Suppressor macrophage treated with lipopolysaccharide for 1 hour (primary cell): Measurements from ENCODE around the gene CRAMP1.

Experiments
- DNase-seq, 3 donors: peaks; one replicate each; pipeline ENCODE4 v3.0.0-alpha.2; 2020 to 2022

The CRAMP1 gene

GRCh38 chr16:1662543-1662942, 50.4 kb downstream of the CRAMP1 start:
- DNase-seq, result no peak

DNA sequence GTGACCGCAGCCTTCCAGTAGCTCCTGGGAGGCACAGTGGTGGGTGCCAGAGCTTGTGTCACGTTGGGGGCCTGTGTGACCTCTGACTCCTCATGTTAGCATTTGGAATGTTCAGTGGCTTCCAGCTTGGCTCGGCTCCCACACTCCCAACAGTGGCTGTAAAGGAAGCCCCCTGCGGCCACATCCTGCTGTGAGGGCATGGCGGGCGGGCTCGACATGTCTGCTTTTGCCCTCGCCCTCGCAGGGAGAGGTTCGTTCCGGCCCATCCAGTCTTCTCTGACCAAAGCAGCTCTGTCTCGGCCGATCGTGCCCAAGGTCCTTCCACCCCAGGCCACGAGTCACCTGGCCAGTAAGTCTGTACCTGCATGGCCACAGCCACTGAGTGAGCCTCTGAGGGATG, 53.7 kb downstream of the CRAMP1 start:
- no peak for DNase-seq

- DNase-seq, result no peak
Measured at GRCh38 chr16:1666316-1666715, 54.2 kb downstream of the CRAMP1 start.

DNA sequence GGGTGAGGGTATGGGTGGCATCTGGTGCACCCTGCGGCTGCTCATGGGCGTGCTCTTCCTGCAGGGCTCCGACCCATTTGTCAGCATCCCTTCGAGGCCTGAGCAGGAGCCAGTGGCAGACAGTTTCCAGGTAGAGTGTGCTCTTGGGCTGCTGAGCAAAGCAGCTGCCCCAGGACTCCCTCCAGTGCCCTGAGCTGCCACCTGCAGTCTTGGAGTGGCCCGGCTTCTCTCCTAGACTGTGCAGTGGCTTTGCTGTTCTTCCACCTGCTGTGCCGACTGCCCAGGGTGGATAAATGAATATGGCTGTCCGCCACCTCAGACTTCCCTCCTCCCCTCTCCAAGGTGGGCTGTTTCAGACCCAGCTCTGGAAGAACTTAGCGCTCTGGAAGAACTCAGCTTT, 55.1 kb downstream of the CRAMP1 start:
- DNase-seq, result no peak

- DNase-seq, result no peak
Measured at GRCh38 chr16:1667916-1668315, 55.8 kb downstream of the CRAMP1 start.

DNA sequence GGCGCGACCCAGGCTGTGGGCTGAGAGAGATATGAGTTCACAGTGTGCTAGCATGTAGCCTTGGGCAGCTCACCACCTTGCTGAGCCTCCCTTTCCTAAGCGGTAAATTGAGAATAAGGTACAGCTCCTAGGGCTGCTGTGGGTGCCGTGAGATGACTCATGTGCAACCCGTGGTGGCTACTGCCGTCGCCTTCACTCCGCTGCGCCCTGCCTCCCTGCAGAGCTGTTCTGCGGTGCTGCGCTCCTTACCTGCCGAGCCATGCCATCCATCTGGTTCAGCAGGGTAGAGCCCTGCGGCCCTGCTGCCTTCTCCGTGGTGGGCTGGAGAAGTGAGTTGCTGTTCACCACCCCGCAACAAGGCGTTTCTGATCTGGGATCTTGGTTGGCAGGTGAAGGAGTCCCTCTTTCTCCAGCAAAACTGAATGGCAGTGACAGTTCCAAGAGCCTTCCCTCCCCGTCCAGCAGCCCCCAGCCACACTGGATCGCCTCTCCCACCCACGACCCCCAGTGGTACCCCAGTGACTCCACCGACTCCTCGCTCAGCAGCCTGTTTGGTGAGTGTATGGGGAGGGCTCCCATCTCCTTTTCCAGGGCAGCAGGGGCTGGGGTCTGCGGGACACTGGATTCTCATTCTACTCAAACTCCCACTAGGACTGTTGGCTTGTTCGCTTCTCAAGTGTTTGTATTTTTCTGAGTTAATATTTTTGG, 56.6 kb downstream of the CRAMP1 start:
- DNase-seq, result no peak

DNA sequence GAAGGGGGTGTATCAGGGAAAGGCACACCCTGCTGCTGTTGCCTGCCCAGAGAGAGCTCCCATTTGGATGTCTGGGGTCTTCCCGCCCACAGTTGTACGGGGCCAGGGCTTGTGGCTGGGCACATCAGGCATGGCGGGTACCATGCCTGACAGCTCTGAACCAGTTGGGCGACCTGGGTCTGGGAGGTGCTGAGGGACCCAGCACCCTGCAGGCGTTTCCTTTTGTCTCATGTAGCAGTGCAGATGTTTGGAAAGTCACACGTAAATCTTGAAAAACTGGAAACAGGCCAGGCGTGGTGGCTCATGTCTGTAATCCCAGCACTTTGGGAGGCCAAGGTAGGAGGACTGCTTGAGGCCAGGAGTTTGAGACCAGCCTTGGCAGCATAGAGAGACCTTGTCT, 57.5 kb downstream of the CRAMP1 start:
- no peak for DNase-seq

DNA sequence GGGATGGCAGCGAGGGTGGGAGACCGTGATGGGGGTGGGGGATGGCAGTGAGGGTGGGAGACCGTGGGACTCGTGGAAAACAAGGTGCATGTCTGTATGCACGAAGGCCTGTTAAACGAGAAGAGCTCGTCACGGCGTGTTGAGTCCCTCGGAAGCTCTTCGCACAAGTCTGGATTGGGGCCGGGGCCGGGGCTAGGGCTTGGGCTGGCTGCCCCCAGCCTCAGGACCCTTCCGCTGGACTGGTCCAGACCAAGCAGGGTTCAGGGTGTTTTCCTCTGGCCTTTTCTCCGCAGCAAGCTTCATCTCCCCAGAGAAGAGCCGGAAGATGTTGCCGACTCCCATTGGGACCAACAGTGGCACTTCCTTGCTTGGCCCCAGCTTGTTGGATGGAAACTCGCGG, 58.2 kb downstream of the CRAMP1 start:
- no peak for DNase-seq

GRCh38 chr16:1670866-1671265, 58.7 kb downstream of the CRAMP1 start:
- no peak for DNase-seq

GRCh38 chr16:1673424-1674151, 61.4 kb downstream of the CRAMP1 start:
- no peak for DNase-seq

GRCh38 chr16:1674306-1674705, 62.1 kb downstream of the CRAMP1 start:
- no peak for DNase-seq

- no peak for DNase-seq
Measured at GRCh38 chr16:1674751-1675664, 62.8 kb downstream of the CRAMP1 start.

GRCh38 chr16:1676661-1677060, 64.5 kb downstream of the CRAMP1 start:
- DNase-seq, result no peak

DNA sequence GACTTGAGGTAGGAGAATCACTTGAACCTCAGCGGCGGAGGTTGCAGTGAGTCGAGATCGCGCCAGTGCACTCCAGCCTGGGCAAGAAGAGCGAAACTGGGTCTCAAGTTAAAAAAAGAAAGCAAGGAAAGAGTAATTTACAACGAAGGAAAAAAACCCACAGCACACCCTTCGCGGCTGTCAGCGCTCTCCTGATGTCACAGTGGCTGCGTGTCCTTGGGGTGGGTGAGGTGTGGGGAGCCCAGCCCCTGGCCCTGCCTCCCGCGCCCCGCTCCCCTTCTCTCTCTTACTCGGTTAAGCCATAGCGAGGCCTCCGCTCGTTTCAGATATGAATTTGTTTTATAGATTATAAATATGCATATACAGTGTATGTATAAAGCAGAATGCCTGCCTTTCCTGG, 65.2 kb downstream of the CRAMP1 start:
- no peak for DNase-seq

- peak; percentile 98 to 100 (median 99) for DNase-seq
Measured at GRCh38 chr16:1677942-1678499, 65.9 kb downstream of the CRAMP1 start, which contains the start of gene JPT2. JPT2 (plus strand) TSS chr16:1678279; CDS start chr16:1678313, 34 bp downstream.

DNA sequence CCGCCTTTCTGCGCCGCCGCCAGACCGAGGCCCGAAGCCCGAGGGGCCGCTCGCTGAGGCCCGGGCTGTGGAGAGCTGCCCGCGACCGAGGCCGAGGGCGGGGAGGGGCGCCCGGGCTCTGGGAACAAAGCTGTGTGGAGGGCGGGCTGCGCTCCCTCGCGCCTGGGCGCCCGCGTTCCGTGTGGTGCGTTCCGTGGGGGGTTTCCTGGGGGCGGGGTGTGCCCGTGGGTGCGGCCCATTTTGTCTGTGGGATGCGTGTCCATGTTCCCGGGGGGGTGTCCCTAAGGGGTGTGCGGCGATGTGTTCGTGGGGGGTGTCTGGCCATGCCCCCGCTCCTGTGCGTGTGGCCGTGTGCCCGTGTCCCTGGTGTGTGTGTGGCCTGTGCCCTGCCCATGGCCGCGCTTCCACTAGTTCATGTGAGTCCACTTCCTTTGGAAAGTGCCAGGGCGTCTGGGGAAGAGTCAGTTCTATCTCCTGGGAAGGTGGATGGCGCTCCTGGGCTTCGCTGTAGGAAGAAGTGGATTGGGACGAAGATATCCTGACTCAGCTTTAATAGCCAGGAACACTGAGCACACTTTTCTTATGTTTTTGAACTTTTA, 66.4 kb downstream of the CRAMP1 start:
- DNase-seq, result peak; percentile 49 to 71 (median 58)

GRCh38 chr16:1680361-1680760, 68.2 kb downstream of the CRAMP1 start:
- DNase-seq, result no peak

GRCh38 chr16:1681032-1681431, 68.9 kb downstream of the CRAMP1 start:
- DNase-seq, result no peak

- no peak for DNase-seq
Measured at GRCh38 chr16:1687427-1688316, 75.5 kb downstream of the CRAMP1 start.

- no peak for DNase-seq
Measured at GRCh38 chr16:1688807-1689560, 76.8 kb downstream of the CRAMP1 start.

- DNase-seq, result no peak
Measured at GRCh38 chr16:1689853-1690252, 77.7 kb downstream of the CRAMP1 start.
